Measurements from ENCODE around the gene PRDX5. TPM values are rescaled to one million over a fixed set of nuclear protein-coding genes. Genes with fewer than 3 reads are reported as not detected.

PRDX5 gene
- total RNA-seq, 1 donor from 2014 or later = 217 TPM

GRCh38 chr11:64316672-64317324 lies 1.1 kb upstream of the PRDX5 start:
- TF ChIP-seq CTCF (IDR thresholded peaks at IDR 0.05) = peak; percentile 12
- Mint-ChIP-seq H3K27ac (ENCODE audit: unreplicated experiment) (peak overlapping the region; percentile 99), H3K4me1 (ENCODE audit: unreplicated experiment) (peaks cover 39% of the 10 kb centered on the region), H3K27me3 (ENCODE audit: unreplicated experiment) (no peaks in the 10 kb centered on the region), H3K36me3 (ENCODE audit: unreplicated experiment) (peaks cover 19% of the 10 kb centered on the region), H3K4me3 (ENCODE audit: unreplicated experiment) (peak overlapping the region; percentile 92), H3K9me3 (ENCODE audit: unreplicated experiment) (no peaks in the 10 kb centered on the region)
- DNase-seq (ENCODE audit: extremely low spot score, unreplicated experiment) = no peak

GRCh38 chr11:64317325-64317960 lies 478 bp upstream of the PRDX5 start, which contains the start of gene TRMT112:
Gene TRMT112 (minus strand): TSS chr11:64317559. CDS start chr11:64317526, 33 bp downstream.
- Mint-ChIP-seq H3K9me3 (ENCODE audit: unreplicated experiment) (no peaks in the 10 kb centered on the region), H3K4me1 (ENCODE audit: unreplicated experiment) (peaks cover 39% of the 10 kb centered on the region), H3K4me3 (ENCODE audit: unreplicated experiment) (peak within 1 kb of the TSS; percentile 92), H3K27ac (ENCODE audit: unreplicated experiment) (peak within 1 kb of the TSS; percentile 99), H3K27me3 (ENCODE audit: unreplicated experiment) (no peaks in the 10 kb centered on the region), H3K36me3 (ENCODE audit: unreplicated experiment) (peaks cover 21% of the 10 kb centered on the region)
- TF ChIP-seq CTCF (IDR thresholded peaks at IDR 0.05) = no peak
- peak; percentile 97 for DNase-seq (ENCODE audit: extremely low spot score, unreplicated experiment)

- Mint-ChIP-seq H3K27me3 (ENCODE audit: unreplicated experiment) (no peaks in the 10 kb centered on the region), H3K36me3 (ENCODE audit: unreplicated experiment) (peaks cover 21% of the 10 kb centered on the region), H3K27ac (ENCODE audit: unreplicated experiment) (peak overlapping the region; percentile 99), H3K4me1 (ENCODE audit: unreplicated experiment) (peaks cover 39% of the 10 kb centered on the region), H3K9me3 (ENCODE audit: unreplicated experiment) (no peaks in the 10 kb centered on the region), H3K4me3 (ENCODE audit: unreplicated experiment) (peak overlapping the region; percentile 92)
- no peak for DNase-seq (ENCODE audit: extremely low spot score, unreplicated experiment)
- TF ChIP-seq CTCF (IDR thresholded peaks at IDR 0.05) = no peak
Observed at GRCh38 chr11:64318766-64319761, 1.1 kb downstream of the PRDX5 start.

GRCh38 chr11:64320556-64320955 lies 2.6 kb downstream of the PRDX5 start:
- no peak for DNase-seq (ENCODE audit: extremely low spot score, unreplicated experiment)
- Mint-ChIP-seq H3K36me3 (ENCODE audit: unreplicated experiment) (peaks cover 17% of the 10 kb centered on the region), H3K27me3 (ENCODE audit: unreplicated experiment) (no peaks in the 10 kb centered on the region), H3K27ac (ENCODE audit: unreplicated experiment) (peak overlapping the region; percentile 15), H3K4me1 (ENCODE audit: unreplicated experiment) (peaks cover 39% of the 10 kb centered on the region), H3K4me3 (ENCODE audit: unreplicated experiment) (peak overlapping the region; percentile 32), H3K9me3 (ENCODE audit: unreplicated experiment) (no peaks in the 10 kb centered on the region)
- no peak for TF ChIP-seq CTCF (IDR thresholded peaks at IDR 0.05)
